Stimulated activated CD4-positive, alpha-beta T cell treated with anti-CD3 and anti-CD28 coated beads, TNF-alpha, amount 100 ng/mL, for 4 hours (primary cell): ENCODE data around the gene FAM180A.

Source experiments
- DNase-seq, 3 experiments: peaks; one replicate each; pipeline ENCODE4 v3.0.0-alpha.2; 2020; ENCODE audit warnings: low read depth in 3 of 3

The FAM180A gene

DNA sequence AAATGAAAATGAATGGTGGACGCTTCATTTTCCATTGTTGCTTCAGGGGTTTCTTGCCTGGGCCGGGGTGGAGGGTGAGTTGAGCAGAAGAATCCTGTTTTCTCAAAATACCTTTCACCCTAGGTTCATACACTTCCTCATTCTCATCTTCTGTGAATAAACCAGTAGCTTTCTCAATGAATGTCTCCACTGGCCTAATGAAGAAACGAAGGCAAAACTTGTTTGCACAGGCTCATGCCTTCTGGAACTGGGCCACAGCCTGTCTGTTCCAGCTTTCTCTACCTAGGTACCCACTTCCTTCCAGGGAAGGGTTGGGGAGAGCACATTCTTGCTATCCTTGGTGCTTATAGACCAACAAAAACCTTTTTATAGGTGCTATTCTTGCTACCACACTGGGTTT is 65.0 kb downstream of the FAM180A start:
- DNase-seq: no peak

DNA sequence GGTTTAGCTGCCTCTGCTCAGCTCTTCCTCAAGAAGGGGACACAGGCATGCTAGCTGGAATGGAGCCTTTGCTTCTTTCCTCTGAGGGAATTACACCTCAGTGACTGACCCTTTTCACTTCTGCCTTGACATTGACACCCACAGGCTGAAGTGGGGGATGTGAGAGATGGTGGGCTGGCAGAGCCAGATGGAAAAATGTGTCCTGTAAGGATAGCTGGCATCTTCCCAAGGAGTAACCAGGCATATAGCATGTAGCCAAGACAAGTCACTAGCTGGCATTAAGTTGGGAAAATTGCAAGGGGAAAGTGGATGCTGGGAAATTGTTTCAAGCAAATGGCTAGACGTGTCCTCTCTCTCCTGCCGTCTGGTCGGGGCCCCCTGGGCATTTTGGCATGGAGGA is 66.4 kb downstream of the FAM180A start:
- DNase-seq: no peak

DNA sequence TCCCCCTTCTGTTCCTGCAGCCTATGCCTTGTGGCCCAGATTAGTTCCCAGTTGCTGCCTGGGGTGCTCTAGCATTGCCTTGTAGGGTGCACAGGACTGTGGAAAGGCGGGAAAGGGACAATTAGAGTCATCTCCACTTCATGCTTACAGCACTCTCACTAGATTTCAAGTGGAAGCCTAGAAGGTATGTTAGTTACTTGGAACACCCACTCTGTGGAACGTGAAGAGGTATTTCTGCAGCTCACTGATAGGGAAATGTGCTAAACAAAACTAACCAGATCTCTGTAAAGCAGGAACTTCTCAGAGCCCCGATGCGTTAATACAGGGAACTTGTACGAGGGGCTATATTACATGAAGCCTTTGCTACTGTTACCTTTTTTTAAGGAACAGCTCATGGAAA is 66.9 kb downstream of the FAM180A start:
- no peak for DNase-seq
